Tibial artery (tissue), 4 donors: ENCODE results near the gene PRKAG2.

ENCODE experiments used
- DNase-seq, 2 donors: peaks; one replicate each; pipeline ENCODE4 v3.0.0-alpha.2; 2019
- H3K27ac ChIP-seq, 2 donors: fragments of 200-600 bp; sonication (generic) in 1 of 2; 1 replicate in 1 of 2; 2 replicates in 1 of 2; pipeline ENCODE4 v1.5.1; 2018 to 2019; ENCODE audit warnings: mild to moderate bottlenecking in 1 of 2
- H3K27me3 ChIP-seq, 2 donors: fragments of 200-600 bp; sonication (generic) in 1 of 2; one replicate each; pipeline versions ENCODE4 v1.5.1 to v1.6.0; 2016 to 2019
- H3K36me3 ChIP-seq, 3 donors: fragments of 200-600 bp; sonication (generic) in 2 of 3; one replicate each; pipeline ENCODE4 v1.5.1; 2016 to 2019; ENCODE audit warnings: mild to moderate bottlenecking in 2 of 3
- H3K4me1 ChIP-seq, 4 donors: fragments of 200-600 bp; sonication (generic) in 2 of 4; 1 replicate in 3 of 4; 2 replicates in 1 of 4; pipeline ENCODE4 v1.5.1; 2016 to 2019
- H3K4me3 ChIP-seq, 2 donors: fragments of 200-600 bp; sonication (generic) in 1 of 2; 1 replicate in 1 of 2; 2 replicates in 1 of 2; pipeline ENCODE4 v1.5.1; 2018 to 2019; ENCODE audit warnings: mild to moderate bottlenecking in 2 of 2
- H3K9me3 ChIP-seq, 3 donors: fragments of 200-600 bp; sonication (generic) in 1 of 3; one replicate each; pipeline ENCODE4 v1.5.1; 2016 to 2019
- CTCF ChIP-seq, 2 experiments: fragments of 200-600 bp in 1 of 2; fragments of 450-650 bp in 1 of 2; IDR thresholded peaks; one replicate each; pipeline ENCODE4 v1.5.1; 2017 to 2019; ENCODE audit warnings: antibody characterized with exemption in 2 of 2, mild to moderate bottlenecking in 1 of 2, moderate library complexity in 1 of 2
- intact Hi-C: fragments of 100-400 bp; cut with DNase I; formaldehyde crosslinking; loops from one replicate; pipeline ENCODE4 v1.15.0; 2023; ENCODE audit warnings: low total_unique reads

PRKAG2 gene

GRCh38 chr7:151706277-151707104 is 170.4 kb downstream of the PRKAG2 start:
- intact Hi-C loops = loop anchor here (5.0 kb wide), 1 partner anchor 79 kb away; no protein-coding TSS in a partner anchor
- DNase-seq = no peak

GRCh38 chr7:151705636-151706276 is 171.2 kb downstream of the PRKAG2 start:
- TF ChIP-seq CTCF (IDR thresholded peaks at IDR 0.05) = peak; percentile 47 to 54
- no peaks in the 10 kb centered on the region for H3K9me3 ChIP-seq
- peak overlapping the region; percentile 21 to 32 for H3K4me3 ChIP-seq
- peaks cover 0 to 14% (median 7%) of the 10 kb centered on the region in 4 donors for H3K4me1 ChIP-seq
- intact Hi-C loops = loop anchor here (5.0 kb wide), 1 partner anchor 78 kb away; no protein-coding TSS in a partner anchor
- H3K27me3 ChIP-seq = no peaks in the 10 kb centered on the region
- DNase-seq = no peak
- no peaks in the 10 kb centered on the region for H3K36me3 ChIP-seq
- peak overlapping the region in 1 of 2 donors; percentile 50 for H3K27ac ChIP-seq

More at GRCh38 chr7:151706277-151707104, 170.4 kb downstream of the PRKAG2 start:
- TF ChIP-seq CTCF (IDR thresholded peaks at IDR 0.05) = no peak
- no peak overlapping the region for H3K4me3 ChIP-seq
- peaks cover 0 to 14% (median 7%) of the 10 kb centered on the region in 4 donors for H3K4me1 ChIP-seq
- no peaks in the 10 kb centered on the region for H3K9me3 ChIP-seq
- H3K27ac ChIP-seq = no peak overlapping the region
- no peaks in the 10 kb centered on the region for H3K27me3 ChIP-seq
- H3K36me3 ChIP-seq = no peaks in the 10 kb centered on the region

GRCh38 chr7:151704960-151705635 is 171.8 kb downstream of the PRKAG2 start:
- H3K36me3 ChIP-seq = no peaks in the 10 kb centered on the region
- H3K27ac ChIP-seq = peak overlapping the region in 1 of 2 donors; percentile 50
- intact Hi-C loops = loop anchor here (5.0 kb wide), 1 partner anchor 78 kb away; no protein-coding TSS in a partner anchor
- H3K9me3 ChIP-seq = no peaks in the 10 kb centered on the region
- peaks cover 0 to 14% (median 7%) of the 10 kb centered on the region in 4 donors for H3K4me1 ChIP-seq
- no peaks in the 10 kb centered on the region for H3K27me3 ChIP-seq
- no peak for DNase-seq
- peak overlapping the region; percentile 21 to 32 for H3K4me3 ChIP-seq
- no peak for TF ChIP-seq CTCF (IDR thresholded peaks at IDR 0.05)

GRCh38 chr7:151704299-151704959 is 172.5 kb downstream of the PRKAG2 start:
- H3K9me3 ChIP-seq = no peaks in the 10 kb centered on the region
- no peak overlapping the region for H3K4me3 ChIP-seq
- peaks cover 0 to 14% (median 7%) of the 10 kb centered on the region in 4 donors for H3K4me1 ChIP-seq
- H3K27me3 ChIP-seq = no peaks in the 10 kb centered on the region
- H3K27ac ChIP-seq = no peak overlapping the region
- intact Hi-C loops = no loop called here
- no peaks in the 10 kb centered on the region for H3K36me3 ChIP-seq
- no peak for TF ChIP-seq CTCF (IDR thresholded peaks at IDR 0.05)
- no peak for DNase-seq

- intact Hi-C loops = no loop called here
- H3K27me3 ChIP-seq = no peaks in the 10 kb centered on the region
- H3K36me3 ChIP-seq = no peaks in the 10 kb centered on the region
- peaks cover 0 to 14% (median 7%) of the 10 kb centered on the region in 4 donors for H3K4me1 ChIP-seq
- DNase-seq = no peak
- TF ChIP-seq CTCF (IDR thresholded peaks at IDR 0.05) = no peak
- no peak overlapping the region for H3K4me3 ChIP-seq
- no peak overlapping the region for H3K27ac ChIP-seq
- no peaks in the 10 kb centered on the region for H3K9me3 ChIP-seq
Measured at GRCh38 chr7:151702961-151703360, 174.0 kb downstream of the PRKAG2 start.
